Stimulated activated naive B cell treated with anti-CD40 and anti-IgM and Interleukin-4, amounts not matched to agents 10 μg/mL and 1 μg/mL and 100 μg/mL, for 72 hours (primary cell): Measurements from ENCODE around the gene NR3C1.

Experiments
- ATAC-seq, 2 donors: fragments of 150-1000 bp; cut with Tn5 transposase; replicated peaks; 2 replicates each; pipeline ENCODE4 v1.10.0; 2021; ENCODE audit warnings: moderate library complexity in 1 of 2
- DNase-seq: peaks from one replicate; pipeline ENCODE4 v3.0.0; 2021
- H3K27ac Mint-ChIP-seq: one replicate; pipeline ENCODE4 v1.8.0; 2022; ENCODE audit warnings: mild to moderate bottlenecking, mixed read lengths
- H3K27me3 Mint-ChIP-seq, 2 donors: one replicate each; pipeline ENCODE4 v1.8.0; 2022; ENCODE audit warnings: mixed read lengths in 2 of 2
- H3K36me3 Mint-ChIP-seq, 2 donors: one replicate each; pipeline ENCODE4 v1.8.0; 2022; ENCODE audit warnings: mixed read lengths in 2 of 2, mild to moderate bottlenecking in 1 of 2
- H3K4me1 Mint-ChIP-seq, 2 donors: one replicate each; pipeline ENCODE4 v1.8.0; 2022; ENCODE audit warnings: mixed read lengths in 2 of 2, mild to moderate bottlenecking in 1 of 2
- H3K4me3 Mint-ChIP-seq, 2 donors: one replicate each; pipeline ENCODE4 v1.8.0; 2022; ENCODE audit warnings: mild to moderate bottlenecking in 2 of 2, mixed read lengths in 2 of 2, moderate library complexity in 1 of 2
- H3K9me3 Mint-ChIP-seq, 2 donors: one replicate each; pipeline ENCODE4 v1.8.0; 2022; ENCODE audit warnings: mixed read lengths in 2 of 2, mild to moderate bottlenecking in 1 of 2

The NR3C1 gene

GRCh38 chr5:143403593-143404415 is at the start of gene NR3C1:
NR3C1 (minus strand) TSS chr5:143403686; CDS start chr5:143400839, 2,847 bp downstream.
- peak; percentile 88 for DNase-seq
- H3K4me1 Mint-ChIP-seq, result peaks cover 25 to 44% of the 10 kb centered on the region in 2 donors
- no peaks in the 10 kb centered on the region for H3K27me3 Mint-ChIP-seq
- H3K27ac Mint-ChIP-seq, result peak within 1 kb of the TSS; percentile 100
- peak within 1 kb of the TSS; percentile 84 to 89 for H3K4me3 Mint-ChIP-seq
- ATAC-seq, result peak; percentile 66 to 70
- peaks cover 7 to 18% of the 10 kb centered on the region in 2 donors for H3K36me3 Mint-ChIP-seq
- no peaks in the 10 kb centered on the region for H3K9me3 Mint-ChIP-seq

DNA sequence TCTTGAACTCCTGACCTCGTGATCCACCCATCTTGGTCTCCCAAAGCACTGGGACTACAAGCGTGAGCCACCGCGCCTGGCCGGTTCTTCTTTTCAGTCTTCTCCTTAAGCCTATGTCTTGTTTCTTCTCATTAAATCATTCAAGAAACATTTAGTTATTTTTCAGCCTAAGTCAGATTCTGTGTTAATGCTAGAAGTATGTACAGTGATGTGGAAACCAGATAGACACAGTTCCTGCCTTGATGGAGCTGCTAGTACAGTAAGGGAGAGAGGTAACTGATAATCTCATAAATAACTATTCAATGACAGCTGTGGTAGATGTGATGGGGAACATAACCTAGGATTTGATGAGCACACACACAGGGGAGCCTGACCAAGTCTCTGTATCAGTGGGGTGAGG is 46.3 kb upstream of the NR3C1 start:
- DNase-seq (no peak), ATAC-seq (no peak)
- H3K27me3 Mint-ChIP-seq, result no peaks in the 10 kb centered on the region
- H3K27ac Mint-ChIP-seq, result no peak overlapping the region
- H3K9me3 Mint-ChIP-seq, result no peaks in the 10 kb centered on the region
- no peaks in the 10 kb centered on the region for H3K36me3 Mint-ChIP-seq
- peaks cover 8 to 21% of the 10 kb centered on the region in 2 donors for H3K4me1 Mint-ChIP-seq
- no peak overlapping the region for H3K4me3 Mint-ChIP-seq

DNA sequence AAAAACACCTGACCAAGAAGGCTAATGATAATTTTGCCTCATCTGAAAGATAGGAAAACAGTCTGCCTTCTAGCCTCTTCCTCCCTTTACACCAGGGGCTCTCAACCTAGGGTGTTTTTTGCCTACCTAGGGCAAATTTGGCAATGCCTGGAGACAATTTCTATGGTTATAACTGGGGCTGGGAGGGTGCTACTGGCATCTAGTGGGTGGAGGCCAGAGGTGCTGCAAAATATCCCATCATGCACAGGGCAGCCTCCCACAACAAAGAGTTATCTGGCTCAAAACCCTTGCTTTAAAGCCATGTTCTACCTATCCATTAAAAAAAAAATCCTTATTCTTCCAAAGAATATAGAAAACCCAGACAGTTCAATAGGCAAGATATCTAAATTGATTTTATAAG is 45.0 kb upstream of the NR3C1 start:
- no peaks in the 10 kb centered on the region for H3K36me3 Mint-ChIP-seq
- H3K4me3 Mint-ChIP-seq, result no peak overlapping the region
- no peak for ATAC-seq
- peaks cover 5 to 16% of the 10 kb centered on the region in 2 donors for H3K4me1 Mint-ChIP-seq
- DNase-seq, result no peak
- H3K9me3 Mint-ChIP-seq, result no peaks in the 10 kb centered on the region
- no peaks in the 10 kb centered on the region for H3K27me3 Mint-ChIP-seq
- H3K27ac Mint-ChIP-seq, result no peak overlapping the region

- H3K4me1 Mint-ChIP-seq, result peaks cover 2 to 11% of the 10 kb centered on the region in 2 donors
- peak; percentile 23 to 42 for ATAC-seq
- H3K9me3 Mint-ChIP-seq, result no peaks in the 10 kb centered on the region
- no peak overlapping the region for H3K27ac Mint-ChIP-seq
- H3K4me3 Mint-ChIP-seq, result no peak overlapping the region
- DNase-seq, result no peak
- H3K36me3 Mint-ChIP-seq, result no peaks in the 10 kb centered on the region
- H3K27me3 Mint-ChIP-seq, result no peaks in the 10 kb centered on the region
These were observed 44.5 kb upstream of the NR3C1 start for GRCh38 chr5:143447983-143448382.

DNA sequence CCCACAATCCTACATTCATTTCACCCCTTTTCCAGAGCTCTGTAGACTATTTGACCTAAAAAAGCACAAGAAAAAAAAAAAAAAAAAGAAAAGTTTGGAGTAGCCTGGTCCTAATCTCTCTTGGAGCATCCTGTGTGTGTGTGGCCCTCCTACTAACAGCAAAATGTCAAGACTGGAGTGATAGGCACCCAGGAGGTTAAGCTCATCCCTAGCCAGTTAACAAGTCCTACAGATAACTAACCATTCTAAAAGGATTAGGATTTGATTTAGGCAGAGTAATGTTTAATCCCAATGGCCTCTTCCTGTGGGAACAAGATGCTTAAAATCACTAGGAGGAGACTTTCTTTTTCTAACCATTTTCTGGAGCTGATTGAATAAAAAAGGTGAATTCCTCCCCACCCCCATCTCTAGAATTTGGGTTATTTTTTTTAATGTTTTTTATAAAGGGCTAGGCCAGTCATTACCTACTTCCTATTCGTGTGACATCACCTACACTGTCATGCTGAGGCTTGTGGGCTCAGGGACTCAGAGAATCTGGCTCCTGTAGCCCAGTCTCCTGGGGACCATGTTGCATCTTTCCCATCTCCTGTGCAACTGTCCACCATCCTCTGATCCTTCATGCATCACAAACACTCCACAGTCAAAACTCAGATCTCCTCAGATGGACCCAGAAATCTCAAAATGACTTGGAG is 43.2 kb upstream of the NR3C1 start:
- H3K36me3 Mint-ChIP-seq, result no peaks in the 10 kb centered on the region
- ATAC-seq, result peak; percentile 60 to 81
- no peaks in the 10 kb centered on the region for H3K27me3 Mint-ChIP-seq
- H3K27ac Mint-ChIP-seq, result no peak overlapping the region
- peaks cover 2 to 11% of the 10 kb centered on the region in 2 donors for H3K4me1 Mint-ChIP-seq
- DNase-seq, result no peak
- no peaks in the 10 kb centered on the region for H3K9me3 Mint-ChIP-seq
- no peak overlapping the region for H3K4me3 Mint-ChIP-seq

GRCh38 chr5:143445776-143446175 is 42.3 kb upstream of the NR3C1 start:
- Mint-ChIP-seq H3K27me3 (no peaks in the 10 kb centered on the region), H3K9me3 (no peaks in the 10 kb centered on the region), H3K4me1 (peaks cover 2 to 11% of the 10 kb centered on the region in 2 donors), H3K4me3 (no peak overlapping the region), H3K27ac (no peak overlapping the region), H3K36me3 (no peaks in the 10 kb centered on the region)
- ATAC-seq (no peak), DNase-seq (no peak)

GRCh38 chr5:143443330-143443729 is 39.8 kb upstream of the NR3C1 start:
- H3K27me3 Mint-ChIP-seq, result no peaks in the 10 kb centered on the region
- no peaks in the 10 kb centered on the region for H3K9me3 Mint-ChIP-seq
- DNase-seq (no peak), ATAC-seq (no peak)
- peaks cover 2 to 11% of the 10 kb centered on the region in 2 donors for H3K4me1 Mint-ChIP-seq
- H3K36me3 Mint-ChIP-seq, result no peaks in the 10 kb centered on the region
- H3K27ac Mint-ChIP-seq, result no peak overlapping the region
- H3K4me3 Mint-ChIP-seq, result no peak overlapping the region

DNA sequence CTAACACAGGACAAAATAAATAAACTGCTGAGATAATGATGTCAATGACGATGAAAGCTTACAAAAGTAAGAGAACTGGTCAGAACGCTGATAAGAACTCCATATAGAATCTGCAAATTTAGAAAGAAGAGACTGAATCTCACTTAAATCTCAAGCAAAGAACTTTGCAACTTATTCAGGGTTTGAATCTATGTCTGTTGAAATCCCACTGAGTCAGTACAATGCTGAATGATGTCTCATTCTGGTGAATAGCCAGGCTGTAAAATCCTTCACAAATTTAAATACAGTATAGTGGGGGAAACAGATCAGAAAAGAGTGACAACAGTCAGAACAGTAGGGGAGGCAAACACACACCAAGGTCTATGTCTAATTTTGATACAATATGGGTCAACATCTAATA is 38.9 kb upstream of the NR3C1 start:
- Mint-ChIP-seq H3K36me3 (no peaks in the 10 kb centered on the region), H3K9me3 (no peaks in the 10 kb centered on the region), H3K4me1 (peaks cover 8 to 14% of the 10 kb centered on the region in 2 donors), H3K4me3 (no peak overlapping the region), H3K27me3 (no peaks in the 10 kb centered on the region), H3K27ac (no peak overlapping the region)
- ATAC-seq (no peak), DNase-seq (no peak)

DNA sequence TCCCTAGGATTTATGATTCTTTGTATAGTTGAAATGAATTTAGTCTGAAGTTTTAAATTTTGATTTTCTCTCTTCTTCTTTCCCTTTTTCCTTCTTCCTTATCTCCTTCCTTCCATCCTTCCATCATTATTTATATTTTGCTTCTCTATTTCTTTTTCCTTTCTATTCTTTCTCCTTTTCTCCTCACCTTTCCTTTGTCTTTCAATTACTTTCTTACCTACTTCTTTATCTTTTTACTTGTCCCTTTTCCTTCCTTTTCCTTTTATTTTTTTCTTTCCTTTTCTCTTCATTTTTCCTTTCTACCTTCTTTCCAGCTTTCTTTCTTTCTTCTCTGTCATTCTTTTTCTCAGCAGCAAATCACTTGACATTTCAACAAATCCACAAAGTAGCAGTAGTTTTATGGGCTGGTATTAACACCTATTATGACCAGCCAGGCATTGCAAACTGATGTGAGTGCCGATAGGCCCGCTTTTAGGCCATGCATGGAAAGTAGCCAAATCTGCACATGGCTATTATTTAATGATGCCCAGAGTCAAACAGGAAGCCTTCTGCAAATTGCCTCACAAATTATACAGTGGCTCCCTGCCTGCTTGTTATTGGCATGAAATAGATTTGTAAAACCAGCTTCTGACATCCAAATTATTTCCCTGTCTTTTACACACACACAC is 37.1 kb upstream of the NR3C1 start:
- ATAC-seq (no peak), DNase-seq (no peak)
- Mint-ChIP-seq H3K27me3 (no peaks in the 10 kb centered on the region), H3K4me1 (peaks cover 17 to 26% of the 10 kb centered on the region in 2 donors), H3K4me3 (no peak overlapping the region), H3K9me3 (no peaks in the 10 kb centered on the region), H3K27ac (no peak overlapping the region), H3K36me3 (no peaks in the 10 kb centered on the region)

DNA sequence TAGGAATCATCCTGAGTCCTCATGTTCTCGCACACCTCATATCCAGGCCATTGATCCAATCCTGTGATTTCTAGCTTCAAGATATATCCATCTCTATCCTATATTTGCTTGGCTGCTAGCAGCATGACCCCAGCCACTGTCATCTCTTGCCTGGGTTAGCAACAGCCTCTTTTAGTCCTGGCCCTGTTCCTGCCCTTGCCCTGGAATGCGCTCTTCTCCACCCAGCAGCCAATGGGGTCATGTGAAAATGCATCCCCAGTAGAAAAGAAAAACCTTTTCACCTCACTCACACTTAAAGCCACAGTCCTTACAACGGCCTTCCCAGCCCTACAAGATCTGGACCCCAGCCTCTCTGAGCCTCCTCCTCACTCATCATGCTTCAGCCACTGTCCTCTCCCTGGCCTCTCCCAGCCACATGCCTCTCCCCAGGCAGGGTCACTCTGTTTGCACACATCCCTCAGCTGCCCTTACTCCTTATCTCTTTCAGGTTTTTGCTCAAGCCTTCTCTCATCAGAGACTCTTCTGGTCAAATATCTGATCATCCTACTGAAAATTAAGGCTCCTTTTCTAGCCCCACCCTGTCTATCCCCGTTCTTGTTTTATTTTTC is 34.3 kb upstream of the NR3C1 start:
- Mint-ChIP-seq H3K27me3 (no peaks in the 10 kb centered on the region), H3K4me3 (no peak overlapping the region), H3K4me1 (peaks cover 30 to 52% of the 10 kb centered on the region in 2 donors), H3K27ac (peak overlapping the region; percentile 10), H3K9me3 (no peaks in the 10 kb centered on the region), H3K36me3 (peaks cover 0 to 2% of the 10 kb centered on the region in 2 donors)
- DNase-seq, result no peak
- ATAC-seq, result no peak

- no peak for ATAC-seq
- Mint-ChIP-seq H3K27me3 (no peaks in the 10 kb centered on the region), H3K4me1 (peaks cover 34 to 60% of the 10 kb centered on the region in 2 donors), H3K4me3 (no peak overlapping the region), H3K36me3 (peaks cover 0 to 2% of the 10 kb centered on the region in 2 donors), H3K27ac (no peak overlapping the region), H3K9me3 (no peaks in the 10 kb centered on the region)
- no peak for DNase-seq
These were observed 33.4 kb upstream of the NR3C1 start for GRCh38 chr5:143436871-143437270.

DNA sequence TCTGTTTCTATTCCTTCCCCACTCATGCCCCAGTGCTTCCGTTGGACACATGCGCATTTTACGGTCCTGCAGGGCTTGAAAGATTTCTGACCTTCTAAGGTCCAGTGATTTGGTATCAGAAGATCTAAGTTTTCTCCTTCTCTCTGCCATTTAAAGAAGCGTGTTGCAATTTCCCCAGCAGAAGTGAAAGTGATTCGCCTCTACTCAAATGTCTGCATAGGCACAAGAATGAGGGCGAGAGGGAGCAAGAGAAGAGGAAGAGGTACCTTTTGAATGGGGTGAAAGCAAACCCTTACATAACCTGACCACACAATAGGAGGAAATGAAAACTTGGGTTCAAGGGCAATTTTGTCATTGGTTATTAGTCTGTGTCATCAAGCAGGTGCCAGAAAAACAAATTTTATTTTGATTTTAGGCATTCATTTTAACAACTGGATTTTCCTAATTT is 31.7 kb upstream of the NR3C1 start:
- Mint-ChIP-seq H3K4me3 (peak overlapping the region; percentile 84 to 86), H3K27ac (peak overlapping the region; percentile 93), H3K27me3 (no peaks in the 10 kb centered on the region), H3K4me1 (peaks cover 43 to 69% of the 10 kb centered on the region in 2 donors), H3K36me3 (peaks cover 2 to 5% of the 10 kb centered on the region in 2 donors), H3K9me3 (no peaks in the 10 kb centered on the region)
- ATAC-seq (peak; percentile 90 to 92), DNase-seq (peak; percentile 82)

GRCh38 chr5:143434261-143435209 is 31.0 kb upstream of the NR3C1 start:
- peak; percentile 75 to 76 for ATAC-seq
- Mint-ChIP-seq H3K4me3 (peak overlapping the region; percentile 84 to 86), H3K27me3 (no peaks in the 10 kb centered on the region), H3K4me1 (peaks cover 43 to 69% of the 10 kb centered on the region in 2 donors), H3K9me3 (no peaks in the 10 kb centered on the region), H3K36me3 (peaks cover 2 to 5% of the 10 kb centered on the region in 2 donors), H3K27ac (peak overlapping the region; percentile 93)
- DNase-seq, result peak; percentile 47
